ENCODE measurements around the gene C19orf12.

- no peak for TF ChIP-seq TAF1 (IDR thresholded peaks at IDR 0.05; ENCODE audit: low read depth)
- no peak for TF ChIP-seq YY1 (IDR thresholded peaks at IDR 0.05; ENCODE audit: low read depth)
- TF ChIP-seq ZBTB7A (IDR thresholded peaks at IDR 0.05; ENCODE audit: low read depth): no peak
- no peak for TF ChIP-seq RAD21 (IDR thresholded peaks at IDR 0.05; ENCODE audit: low read depth)
- no peak for TF ChIP-seq USF1 (IDR thresholded peaks at IDR 0.05)
- no peak for TF ChIP-seq EP300 (IDR thresholded peaks at IDR 0.05; ENCODE audit: borderline replicate concordance)
- no peak for TF ChIP-seq CREB1 (IDR thresholded peaks at IDR 0.05; ENCODE audit: low read depth)
- TF ChIP-seq TCF12 (IDR thresholded peaks at IDR 0.05; ENCODE audit: low read depth): no peak
- TF ChIP-seq FOXM1 (IDR thresholded peaks at IDR 0.05; ENCODE audit: borderline replicate concordance, low read depth): no peak
These were observed 26.9 kb downstream of the C19orf12 start for GRCh38 chr19:29687897-29688728.

Measured in Ishikawa (cell line).